ENCODE data around the gene DDB1.

DNA sequence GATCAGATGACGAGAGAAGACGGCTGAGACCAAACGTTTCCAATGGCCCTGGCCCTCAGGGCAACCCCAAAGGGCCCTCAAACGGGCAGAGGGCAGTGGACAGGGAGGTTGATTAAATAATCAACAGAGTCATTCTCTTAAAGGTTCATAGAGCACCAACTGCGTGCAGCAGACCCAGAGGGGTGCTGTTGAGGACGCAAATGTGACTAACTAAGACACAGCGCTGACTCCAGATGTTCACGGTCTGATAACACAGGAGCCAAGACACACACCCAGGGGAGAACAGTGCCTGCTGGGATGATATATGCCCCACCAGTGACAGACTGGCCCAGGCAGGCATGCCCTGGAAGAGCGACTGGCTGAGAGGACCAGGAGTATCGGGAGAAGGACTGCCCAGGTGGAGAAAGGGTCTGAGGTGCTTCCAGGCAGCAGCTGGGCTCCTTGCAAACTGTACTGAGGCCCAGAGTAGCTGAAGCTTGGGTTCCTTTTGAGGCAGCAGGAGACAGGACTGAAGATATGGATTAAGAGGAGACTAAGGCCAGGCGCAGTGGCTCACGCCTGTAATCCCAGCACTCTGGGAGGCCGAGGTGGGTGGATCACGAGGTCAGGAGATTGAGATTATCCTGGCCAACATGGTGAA is 45.4 kb downstream of the DDB1 start:
- TF ChIP-seq, protein P1, sequence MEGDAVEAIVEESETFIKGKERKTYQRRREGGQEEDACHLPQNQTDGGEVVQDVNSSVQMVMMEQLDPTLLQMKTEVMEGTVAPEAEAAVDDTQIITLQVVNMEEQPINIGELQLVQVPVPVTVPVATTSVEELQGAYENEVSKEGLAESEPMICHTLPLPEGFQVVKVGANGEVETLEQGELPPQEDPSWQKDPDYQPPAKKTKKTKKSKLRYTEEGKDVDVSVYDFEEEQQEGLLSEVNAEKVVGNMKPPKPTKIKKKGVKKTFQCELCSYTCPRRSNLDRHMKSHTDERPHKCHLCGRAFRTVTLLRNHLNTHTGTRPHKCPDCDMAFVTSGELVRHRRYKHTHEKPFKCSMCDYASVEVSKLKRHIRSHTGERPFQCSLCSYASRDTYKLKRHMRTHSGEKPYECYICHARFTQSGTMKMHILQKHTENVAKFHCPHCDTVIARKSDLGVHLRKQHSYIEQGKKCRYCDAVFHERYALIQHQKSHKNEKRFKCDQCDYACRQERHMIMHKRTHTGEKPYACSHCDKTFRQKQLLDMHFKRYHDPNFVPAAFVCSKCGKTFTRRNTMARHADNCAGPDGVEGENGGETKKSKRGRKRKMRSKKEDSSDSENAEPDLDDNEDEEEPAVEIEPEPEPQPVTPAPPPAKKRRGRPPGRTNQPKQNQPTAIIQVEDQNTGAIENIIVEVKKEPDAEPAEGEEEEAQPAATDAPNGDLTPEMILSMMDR (IDR thresholded peaks at IDR 0.05) = no peak
- TF ChIP-seq EP300 (IDR thresholded peaks at IDR 0.05) = no peak

All from gastroesophageal sphincter (tissue), 3 donors.